Pulmonary artery endothelial cell (primary cell): ENCODE data around the gene SUPV3L1. TPM values are rescaled to one million over a fixed set of nuclear protein-coding genes. Genes with fewer than 3 reads are reported as not detected.
"Not testable (repeated sequence)": the region's sequence is repeated elsewhere in the genome, so short reads cannot be mapped to it uniquely, and the experiment has no call there.

Experiments used
- DNase-seq: peaks from one replicate; pipeline ENCODE4 v3.0.0-alpha.2; 2011; ENCODE audit warnings: low read depth, low spot score
- total RNA-seq: library from RNA; depleted of rRNA; stranded (reverse); fragments of >200 nt; gene quantifications from 2 replicates; pipeline ENCODE4 v1.2.3, GENCODE V29; 2014

The SUPV3L1 gene
- total RNA-seq, 1 donor from 2014 or later = 25.1 TPM

DNA sequence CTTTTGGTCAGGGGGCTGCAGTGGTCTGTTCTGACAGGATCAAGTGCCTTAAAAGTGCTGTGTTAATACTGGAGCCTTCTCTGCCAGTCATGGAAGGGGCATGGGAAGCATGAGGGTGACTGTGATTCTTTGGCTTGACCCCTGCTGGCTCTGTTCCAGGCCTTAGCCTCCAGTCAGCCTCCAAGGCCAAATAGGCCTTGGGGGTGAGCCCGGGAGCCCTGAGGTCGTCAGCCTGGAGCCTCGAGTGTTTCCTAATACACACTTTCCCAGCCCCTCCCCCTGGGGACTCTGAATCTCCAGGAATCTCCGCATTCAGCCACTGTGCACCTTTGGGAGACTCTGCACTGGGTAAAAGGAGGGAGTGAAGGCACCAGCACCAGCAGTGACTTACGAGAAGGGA is 50.1 kb downstream of the SUPV3L1 start:
- no peak for DNase-seq

DNA sequence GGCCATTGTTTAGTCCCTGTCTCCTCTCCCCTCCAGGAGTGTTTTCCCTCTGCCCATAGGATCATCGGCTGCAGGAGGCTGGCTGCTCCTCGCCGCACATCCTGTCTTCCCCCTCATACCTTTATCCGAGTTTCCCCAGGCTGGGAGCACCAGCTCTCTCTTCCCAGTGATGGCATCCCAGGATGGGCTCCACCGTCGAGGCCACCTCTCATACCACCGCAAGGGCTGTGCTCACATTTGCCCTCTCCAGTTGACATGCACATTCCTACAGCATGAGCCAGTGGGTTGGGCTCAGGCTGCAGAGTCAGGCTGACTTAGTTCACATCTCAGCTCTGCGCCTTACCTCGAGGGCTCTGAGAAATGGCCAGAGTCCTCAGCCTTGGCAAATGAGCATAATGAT is 52.2 kb downstream of the SUPV3L1 start:
- DNase-seq = no peak

DNA sequence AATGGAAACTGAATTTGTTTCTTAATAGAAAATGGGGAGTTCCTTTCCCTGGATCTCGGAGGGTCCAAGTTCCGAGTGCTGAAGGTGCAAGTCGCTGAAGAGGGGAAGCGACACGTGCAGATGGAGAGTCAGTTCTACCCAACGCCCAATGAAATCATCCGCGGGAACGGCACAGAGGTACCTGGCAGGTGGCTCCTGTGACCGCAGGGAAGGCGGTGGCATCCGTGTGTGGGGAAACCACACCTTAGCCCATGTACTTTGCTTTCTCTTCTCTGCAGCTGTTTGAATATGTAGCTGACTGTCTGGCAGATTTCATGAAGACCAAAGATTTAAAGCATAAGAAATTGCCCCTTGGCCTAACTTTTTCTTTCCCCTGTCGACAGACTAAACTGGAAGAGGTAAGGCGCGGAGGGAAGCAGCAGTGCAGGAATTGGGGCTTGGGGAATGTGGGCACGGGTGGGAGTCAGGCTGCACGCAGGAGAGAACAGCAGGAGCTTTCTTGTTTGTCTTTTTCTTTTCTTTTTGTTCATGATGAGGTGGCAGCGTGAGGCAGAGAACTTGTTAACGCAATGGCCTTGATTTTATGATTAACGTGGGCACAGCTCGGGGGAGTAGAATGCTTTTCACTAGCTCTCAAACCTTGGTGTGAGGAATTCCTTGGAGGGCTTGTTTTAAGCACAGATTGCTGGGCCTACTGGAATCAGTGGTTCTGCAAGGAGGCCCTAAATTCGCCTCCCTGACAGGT is 52.9 kb downstream of the SUPV3L1 start:
- no peak for DNase-seq

DNA sequence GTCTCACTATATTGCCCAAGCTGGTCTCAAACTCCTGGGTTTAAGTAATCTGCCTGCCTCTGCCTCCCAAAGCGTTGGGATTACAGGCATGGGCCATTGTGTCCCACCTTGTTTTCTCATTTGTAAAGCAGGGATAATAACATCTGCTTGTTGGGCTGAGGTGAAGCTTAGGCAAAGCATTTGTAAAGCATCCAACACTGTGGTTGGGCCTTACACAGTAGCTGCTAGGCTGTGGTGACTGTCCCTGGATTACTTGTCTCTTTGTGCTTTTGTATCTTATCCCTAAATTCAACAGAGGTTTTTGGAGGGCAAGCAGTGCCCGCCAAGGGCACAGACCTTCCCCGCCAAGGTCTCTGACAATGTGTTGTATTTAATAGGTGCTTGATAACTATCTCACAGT is 54.4 kb downstream of the SUPV3L1 start:
- DNase-seq = no peak

DNA sequence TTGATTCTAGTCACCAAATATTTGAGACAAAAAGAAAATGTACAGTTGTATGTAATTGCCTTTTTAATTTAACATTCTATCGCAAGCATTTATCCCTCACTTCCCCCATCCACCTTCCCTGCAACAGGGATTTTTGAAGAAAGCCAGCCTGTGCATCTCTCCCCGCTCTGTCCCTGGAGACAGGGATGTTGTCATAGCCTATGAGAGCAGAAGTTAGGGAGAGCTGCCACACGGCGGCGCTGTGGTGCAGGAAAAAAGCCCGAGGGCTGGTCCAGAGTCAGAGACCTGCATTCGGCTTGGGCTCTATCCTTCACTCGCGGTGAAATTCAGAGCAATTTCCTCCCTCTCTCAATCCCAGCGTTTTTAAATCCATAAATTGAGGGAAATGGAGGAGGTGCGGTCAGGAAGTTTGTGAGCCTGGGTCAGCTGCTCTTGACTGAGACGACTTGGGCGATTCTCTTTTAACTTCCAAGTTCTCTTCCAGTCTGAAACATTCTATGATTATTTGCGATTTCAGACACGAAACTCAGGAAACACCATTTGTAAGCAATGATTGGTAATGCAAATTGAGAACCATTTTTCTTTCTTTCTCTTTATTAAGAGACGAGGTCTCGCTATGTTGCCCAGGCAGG is 57.6 kb downstream of the SUPV3L1 start:
- DNase-seq = no peak

DNA sequence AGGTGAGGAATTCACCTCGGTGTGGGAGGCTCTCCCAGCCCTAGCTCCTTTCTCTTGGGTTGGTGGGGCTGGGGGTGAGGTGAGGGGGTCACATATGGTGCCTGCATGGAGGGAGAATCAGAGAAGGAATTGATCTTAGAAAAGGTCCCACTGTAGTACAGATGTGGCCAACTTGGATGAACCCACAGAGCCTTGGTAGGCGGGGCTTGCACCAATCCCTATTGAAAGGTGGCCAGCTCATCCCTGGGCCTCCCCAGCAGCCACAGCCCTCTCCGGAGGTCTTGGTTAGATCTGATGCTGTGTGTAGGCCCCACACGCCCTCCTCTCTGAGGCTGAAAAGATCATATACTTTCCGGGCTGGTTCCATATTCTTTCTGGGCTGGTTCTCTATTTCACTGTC is 59.1 kb downstream of the SUPV3L1 start:
- DNase-seq = no peak

DNA sequence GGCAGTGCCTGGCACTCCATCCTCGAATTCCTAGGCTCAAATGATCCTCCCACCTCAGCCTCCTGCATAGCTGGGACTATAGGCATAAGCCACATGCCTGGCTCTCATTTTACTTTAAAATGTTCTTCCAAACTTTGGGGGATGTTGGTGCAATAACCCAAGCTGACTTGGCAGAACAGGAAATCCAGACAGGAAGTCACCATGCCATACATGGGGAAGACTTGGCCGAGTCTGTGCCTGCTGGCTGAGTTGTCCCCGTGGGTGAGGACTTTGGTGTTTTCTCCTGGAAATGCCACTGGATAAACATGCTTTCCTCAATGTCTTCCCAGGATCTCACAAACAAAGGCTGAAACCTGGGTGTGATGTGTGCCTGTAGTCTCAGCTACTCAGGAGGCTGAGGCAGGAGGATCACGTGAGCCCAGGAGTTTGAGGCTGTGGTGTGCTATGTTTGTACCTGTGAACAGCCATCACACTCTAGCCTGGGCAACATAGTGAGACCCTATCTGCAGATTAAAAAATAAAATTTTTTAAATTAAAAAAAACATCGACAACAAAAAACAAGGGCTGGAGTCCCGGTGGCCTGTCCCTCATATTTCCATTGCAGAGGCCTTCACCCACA is 59.9 kb downstream of the SUPV3L1 start:
- no peak for DNase-seq

DNA sequence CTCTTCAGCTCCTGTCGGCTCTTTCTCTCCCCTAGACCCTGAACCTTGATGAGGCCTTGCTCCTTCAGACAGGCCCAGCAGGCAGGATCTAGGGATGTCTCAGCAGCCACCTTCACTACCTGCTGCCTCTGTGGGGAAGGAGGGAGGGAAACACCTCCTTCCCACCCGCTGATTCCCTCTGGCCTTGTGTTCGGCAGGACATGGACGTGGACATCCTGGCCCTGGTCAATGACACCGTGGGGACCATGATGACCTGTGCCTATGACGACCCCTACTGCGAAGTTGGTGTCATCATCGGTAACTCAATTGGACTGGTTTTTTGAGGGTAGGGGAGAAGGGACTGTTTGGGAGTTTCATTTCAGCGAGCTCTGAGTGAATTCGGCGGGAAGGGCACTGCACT is 60.4 kb downstream of the SUPV3L1 start:
- DNase-seq = no peak

DNA sequence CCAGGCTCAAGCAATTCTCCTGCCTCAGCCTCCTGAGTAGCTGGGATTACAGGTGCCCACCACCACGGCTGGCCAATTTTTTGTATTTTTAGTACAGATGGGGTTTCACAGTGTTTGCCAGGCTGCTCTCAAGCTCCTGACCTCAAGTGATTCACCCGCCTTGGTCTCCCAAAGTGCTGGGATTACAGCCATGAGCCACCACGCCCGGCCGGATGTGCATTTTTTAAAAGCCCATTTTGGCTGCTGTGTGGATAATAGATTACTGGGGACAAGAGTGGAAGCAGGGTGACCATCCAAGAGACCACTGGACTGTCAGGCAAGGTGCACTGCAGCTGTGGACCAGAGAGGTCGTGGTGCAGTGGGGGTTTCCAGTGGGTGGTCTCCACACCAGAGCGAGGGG is 61.5 kb downstream of the SUPV3L1 start:
- DNase-seq = no peak

DNA sequence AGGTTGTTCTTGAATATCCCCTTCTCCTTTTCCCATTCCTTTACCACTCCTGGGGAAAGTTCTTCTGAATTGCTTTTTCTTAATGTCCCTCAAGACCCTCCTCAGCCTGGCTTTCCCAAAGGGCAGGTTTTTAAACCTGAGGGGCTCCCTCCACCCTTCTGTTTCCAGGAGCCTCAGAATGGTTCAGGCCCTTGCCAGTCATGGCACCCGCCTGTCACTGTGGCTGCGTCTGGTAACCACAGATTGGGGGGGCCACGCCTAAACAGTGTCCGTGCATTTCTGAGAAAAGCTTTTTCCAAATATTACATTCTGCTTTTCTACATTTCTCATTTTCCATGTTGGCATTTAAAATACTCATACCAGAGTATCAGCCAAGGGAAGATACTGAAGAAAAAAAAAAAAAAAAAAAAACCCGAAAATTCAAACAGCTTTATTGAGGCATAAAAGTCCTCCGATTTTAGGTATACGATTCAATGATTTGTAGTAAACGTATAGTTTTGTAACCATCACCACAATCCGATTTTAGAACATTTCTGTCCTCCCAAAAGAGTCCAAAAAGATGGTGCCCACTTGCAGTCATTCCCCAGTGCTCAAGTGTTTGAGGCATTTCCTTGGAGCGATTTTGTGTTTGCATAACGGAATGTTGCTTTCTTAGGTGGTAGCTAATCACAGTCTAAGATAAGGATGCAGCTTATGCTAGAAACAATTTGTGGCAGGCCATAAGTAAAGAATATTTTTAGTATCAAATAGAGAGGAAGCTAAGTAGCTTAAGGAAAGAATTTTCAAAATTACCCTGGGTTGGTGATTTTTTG is 62.2 kb downstream of the SUPV3L1 start:
- DNase-seq = no peak

DNA sequence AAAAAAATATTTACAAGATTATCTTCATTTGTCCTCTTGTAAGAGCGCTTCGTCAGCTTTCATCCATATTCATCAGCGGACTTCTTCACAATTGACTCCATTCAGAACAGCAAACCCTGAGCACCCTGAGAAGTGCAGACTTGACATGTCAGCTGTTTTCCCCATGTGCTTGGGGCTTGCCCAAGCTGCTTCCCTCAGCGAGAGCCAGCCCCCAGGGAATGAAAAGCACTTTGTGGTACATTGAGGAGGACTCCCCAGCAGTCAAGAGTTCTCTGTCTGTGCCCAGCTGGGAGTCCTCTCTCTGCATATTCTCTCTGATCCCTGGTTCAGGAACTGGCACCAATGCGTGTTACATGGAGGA is 62.8 kb downstream of the SUPV3L1 start:
- DNase-seq = no peak

DNA sequence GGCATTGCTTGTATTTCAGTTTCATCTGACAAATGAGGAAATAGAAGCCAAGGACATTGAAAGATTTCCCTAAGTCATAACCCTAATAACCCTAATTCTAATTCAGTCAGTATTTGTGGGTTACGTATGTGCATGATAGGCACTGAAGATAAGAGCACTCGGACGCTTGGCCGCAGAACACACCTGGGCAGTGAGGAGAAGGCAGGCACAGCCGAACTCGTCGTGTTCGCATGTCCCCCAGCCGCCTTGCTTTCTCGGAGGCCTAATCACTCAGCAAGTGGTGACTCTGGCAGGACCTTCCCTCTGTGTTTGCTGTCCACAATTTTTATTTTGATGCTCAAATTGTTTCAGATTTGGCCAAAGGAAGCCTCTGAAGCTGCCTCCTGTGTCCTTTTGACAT is 63.8 kb downstream of the SUPV3L1 start:
- no peak for DNase-seq

DNA sequence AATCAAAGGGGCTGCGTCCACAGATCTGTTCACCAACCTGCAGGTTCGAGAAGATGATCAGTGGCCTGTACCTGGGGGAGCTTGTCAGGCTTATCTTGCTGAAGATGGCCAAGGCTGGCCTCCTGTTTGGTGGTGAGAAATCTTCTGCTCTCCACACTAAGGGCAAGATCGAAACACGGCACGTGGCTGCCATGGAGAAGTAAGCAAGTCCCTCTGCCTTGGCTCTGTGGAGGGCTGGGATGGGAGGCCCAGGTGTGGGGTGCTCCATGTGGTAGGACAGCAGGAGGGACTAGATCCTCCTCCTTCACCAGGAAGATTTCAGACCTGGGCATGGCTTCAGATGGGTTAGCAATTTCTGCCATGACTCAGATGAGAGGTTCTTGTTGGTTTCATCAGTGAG is 66.0 kb downstream of the SUPV3L1 start:
- no peak for DNase-seq

DNA sequence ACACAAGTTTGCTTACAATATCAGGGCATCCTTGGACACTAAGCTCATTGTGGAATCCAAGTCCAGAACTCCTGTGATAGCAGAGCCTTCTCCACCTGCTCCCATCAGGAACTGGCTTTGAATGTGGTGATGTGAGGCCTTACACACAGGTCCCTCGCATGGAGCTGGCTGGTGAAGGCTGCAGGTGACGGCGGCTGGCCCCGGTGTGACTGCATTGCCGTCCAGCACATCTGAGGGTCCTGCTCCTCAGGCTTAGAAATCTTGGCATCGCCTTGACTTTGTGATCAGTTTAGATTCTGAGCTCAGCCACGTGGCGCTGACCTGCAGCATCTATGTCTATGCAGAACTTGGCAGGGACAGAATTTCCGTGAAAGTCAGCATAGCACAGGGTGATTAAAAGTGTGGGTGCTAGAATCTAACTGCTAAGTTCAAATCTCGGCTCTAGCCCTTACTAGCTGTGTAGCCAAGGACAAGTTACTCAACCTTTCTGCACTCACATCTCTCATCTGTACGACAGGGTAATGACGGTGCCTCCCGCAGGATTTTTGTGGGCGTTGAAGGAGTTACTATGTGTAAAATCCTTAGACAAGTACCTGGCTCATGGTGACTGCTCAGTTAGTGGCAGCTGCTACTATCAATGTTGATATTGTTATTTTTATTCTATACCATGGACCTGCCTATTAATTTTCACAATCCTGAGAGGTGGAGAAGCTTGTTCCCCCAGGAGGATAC is 66.7 kb downstream of the SUPV3L1 start:
- no peak for DNase-seq

DNA sequence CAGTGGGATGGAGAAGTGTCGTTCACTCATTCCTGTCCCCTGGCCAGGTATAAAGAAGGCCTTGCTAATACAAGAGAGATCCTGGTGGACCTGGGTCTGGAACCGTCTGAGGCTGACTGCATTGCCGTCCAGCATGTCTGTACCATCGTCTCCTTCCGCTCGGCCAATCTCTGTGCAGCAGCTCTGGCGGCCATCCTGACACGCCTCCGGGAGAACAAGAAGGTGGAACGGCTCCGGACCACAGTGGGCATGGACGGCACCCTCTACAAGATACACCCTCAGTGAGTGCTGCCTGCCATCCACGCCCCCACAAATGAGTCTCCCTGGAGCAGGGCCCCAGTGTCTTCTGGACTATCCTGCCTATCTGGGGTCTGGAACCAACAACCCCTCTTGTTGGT is 67.3 kb downstream of the SUPV3L1 start:
- no peak for DNase-seq

DNA sequence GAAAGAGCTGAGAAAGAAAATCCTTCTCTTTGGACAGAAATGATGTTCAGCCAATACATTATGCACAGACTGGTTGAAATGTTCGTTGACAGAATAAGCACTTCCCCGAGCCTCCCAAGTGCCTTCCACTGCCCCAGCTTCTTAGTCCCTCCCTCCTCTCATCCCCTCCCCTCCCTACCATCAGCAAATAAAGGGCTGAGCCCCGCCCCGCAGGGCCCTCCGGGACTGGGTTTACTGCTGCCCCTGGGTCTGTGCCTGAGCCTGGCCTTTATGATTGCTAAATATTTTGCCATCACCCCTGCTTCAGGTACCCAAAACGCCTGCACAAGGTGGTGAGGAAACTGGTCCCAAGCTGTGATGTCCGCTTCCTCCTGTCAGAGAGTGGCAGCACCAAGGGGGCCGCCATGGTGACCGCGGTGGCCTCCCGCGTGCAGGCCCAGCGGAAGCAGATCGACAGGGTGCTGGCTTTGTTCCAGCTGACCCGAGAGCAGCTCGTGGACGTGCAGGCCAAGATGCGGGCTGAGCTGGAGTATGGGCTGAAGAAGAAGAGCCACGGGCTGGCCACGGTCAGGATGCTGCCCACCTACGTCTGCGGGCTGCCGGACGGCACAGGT is 68.2 kb downstream of the SUPV3L1 start:
- DNase-seq = no peak

DNA sequence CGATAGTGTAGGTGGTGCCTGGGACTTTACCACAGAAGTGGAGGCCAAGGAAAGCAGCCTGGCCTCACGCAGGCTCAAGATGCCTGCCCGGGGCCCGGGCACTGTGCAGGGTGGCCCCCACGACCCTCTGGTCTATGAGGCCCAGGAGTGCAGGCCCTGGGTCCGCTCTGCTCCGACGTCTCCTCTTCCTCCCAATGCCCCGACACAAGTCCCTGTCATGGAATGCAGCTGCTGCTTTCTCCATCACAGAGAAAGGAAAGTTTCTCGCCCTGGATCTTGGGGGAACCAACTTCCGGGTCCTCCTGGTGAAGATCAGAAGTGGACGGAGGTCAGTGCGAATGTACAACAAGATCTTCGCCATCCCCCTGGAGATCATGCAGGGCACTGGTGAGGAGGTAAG is 70.0 kb downstream of the SUPV3L1 start:
- DNase-seq = no peak

DNA sequence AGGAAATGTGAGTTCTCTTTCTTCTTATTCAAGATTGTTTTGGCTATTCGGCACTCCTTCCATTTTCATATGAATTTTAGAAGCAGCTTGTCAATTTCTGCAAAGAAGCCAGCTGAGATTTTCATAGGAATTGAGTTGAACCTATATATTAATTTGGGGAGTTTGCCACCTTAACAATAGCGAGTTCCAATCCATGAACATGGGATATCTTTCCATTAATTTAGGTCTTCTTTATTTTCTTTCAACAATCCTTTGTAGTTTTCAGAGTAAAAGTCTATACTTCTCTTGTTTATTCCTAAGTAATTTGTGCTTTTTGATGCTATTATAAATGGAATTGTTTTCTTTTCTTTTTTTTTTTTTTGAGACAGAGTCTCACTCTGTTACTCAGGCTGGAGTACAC is 71.4 kb downstream of the SUPV3L1 start:
- DNase-seq = not testable (repeated sequence)

DNA sequence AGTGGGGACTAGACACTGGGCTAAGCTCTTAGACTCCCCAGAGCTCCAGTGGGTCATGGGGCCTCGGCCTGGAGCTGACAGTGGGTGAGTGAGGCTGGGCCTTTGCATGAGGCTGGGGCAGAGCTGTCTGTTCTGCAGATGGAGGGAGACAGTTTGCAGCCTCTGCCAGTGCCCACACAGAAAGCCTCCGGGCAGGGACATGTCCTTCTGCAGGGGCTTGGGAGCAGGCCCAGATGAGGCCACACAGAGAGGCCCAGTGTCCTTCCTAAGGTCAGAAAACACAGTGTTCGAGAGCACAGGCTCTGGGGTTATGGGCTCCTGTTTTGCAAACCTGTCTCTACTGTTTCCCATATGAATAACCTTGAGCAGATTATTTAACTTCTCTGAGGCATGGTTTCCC is 73.1 kb downstream of the SUPV3L1 start:
- DNase-seq = no peak

DNA sequence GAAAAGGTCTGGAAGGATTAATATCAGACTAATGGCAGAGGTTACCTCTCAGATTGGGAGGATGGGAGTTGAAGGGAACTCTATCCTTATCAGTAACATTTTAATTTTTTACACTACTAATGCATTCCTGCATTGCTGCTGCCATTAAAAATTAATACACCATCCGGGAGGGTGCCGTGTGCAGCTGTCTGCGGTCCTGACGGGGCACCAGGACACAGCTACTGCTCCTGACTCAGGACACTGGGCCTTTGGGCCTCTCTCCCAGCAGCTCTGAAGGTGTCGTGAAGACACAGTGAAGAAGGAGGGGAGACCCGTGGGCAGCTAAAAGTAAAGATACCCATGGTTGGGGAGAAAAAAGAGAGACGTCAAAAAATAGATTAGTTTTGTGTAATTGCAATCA is 74.8 kb downstream of the SUPV3L1 start:
- no peak for DNase-seq
